H9 (cell line): ENCODE data around the gene ISX. TPM values are rescaled to one million over a fixed set of nuclear protein-coding genes. Genes with fewer than 3 reads are reported as not detected.

Source experiments
- DNase-seq: peaks from one replicate; pipeline ENCODE4 v3.0.0-alpha.2; 2017
- H2AFZ ChIP-seq: one replicate; pipeline ENCODE4 v1.6.1; 2013; ENCODE audit warnings: mild to moderate bottlenecking, low read length, control low read depth, moderate library complexity
- H2AK5ac ChIP-seq: 2 replicates; pipeline ENCODE4 v1.6.1; 2013; ENCODE audit warnings: low read length, control low read depth, mixed read lengths; ENCODE audit not compliant: insufficient read length
- H2BK120ac ChIP-seq: one replicate; pipeline ENCODE4 v1.6.1; 2013; ENCODE audit warnings: low read depth, mild to moderate bottlenecking, low read length, control low read depth, inconsistent platforms; ENCODE audit not compliant: poor library complexity, severe bottlenecking
- H2BK12ac ChIP-seq: 2 replicates; pipeline ENCODE4 v1.6.1; 2013; ENCODE audit warnings: low read length, control low read depth, mixed read lengths, low read depth; ENCODE audit not compliant: insufficient read length
- H2BK15ac ChIP-seq: 2 replicates; pipeline ENCODE4 v1.6.1; 2013; ENCODE audit warnings: low read depth, low read length, control low read depth
- H2BK20ac ChIP-seq: one replicate; pipeline ENCODE4 v1.6.1; 2013; ENCODE audit warnings: low read depth, mild to moderate bottlenecking, low read length, control low read depth, inconsistent platforms; ENCODE audit not compliant: poor library complexity, severe bottlenecking
- H2BK5ac ChIP-seq: 2 replicates; pipeline ENCODE4 v1.6.1; 2013; ENCODE audit warnings: low read length, control low read depth, mixed read lengths; ENCODE audit not compliant: insufficient read length
- H3K14ac ChIP-seq: 2 replicates; pipeline ENCODE4 v1.6.1; 2013; ENCODE audit warnings: low read length, control low read depth; ENCODE audit not compliant: insufficient read depth
- H3K18ac ChIP-seq: 2 replicates; pipeline ENCODE4 v1.6.1; 2013; ENCODE audit warnings: low read depth, mild to moderate bottlenecking, mixed read lengths, low read length, control low read depth; ENCODE audit not compliant: insufficient read length
- H3K23ac ChIP-seq: 2 replicates; pipeline ENCODE4 v1.6.1; 2013; ENCODE audit warnings: low read length, control low read depth, mixed read lengths, low read depth; ENCODE audit not compliant: insufficient read length
- H3K23me2 ChIP-seq: 2 replicates; pipeline ENCODE4 v1.6.1; 2013; ENCODE audit warnings: low read depth, mild to moderate bottlenecking, mixed read lengths, low read length, control low read depth; ENCODE audit not compliant: insufficient read length, poor library complexity, severe bottlenecking
- H3K27ac ChIP-seq: 2 replicates; pipeline ENCODE4 v1.5.1; 2013; ENCODE audit warnings: low read length, control low read depth, mixed read lengths, low read depth; ENCODE audit not compliant: insufficient read length
- H3K27me3 ChIP-seq: 2 replicates; pipeline ENCODE4 v1.6.1; 2013; ENCODE audit warnings: low read length, control low read depth, inconsistent platforms; ENCODE audit not compliant: insufficient read depth
- H3K4ac ChIP-seq: 2 replicates; pipeline ENCODE4 v1.6.1; 2013; ENCODE audit warnings: low read depth, mild to moderate bottlenecking, control low read depth, inconsistent platforms, low read length, moderate library complexity
- H3K4me1 ChIP-seq: 2 replicates; pipeline ENCODE4 v1.6.1; 2013; ENCODE audit warnings: low read length, control low read depth, inconsistent platforms; ENCODE audit not compliant: insufficient read depth
- H3K4me2 ChIP-seq: 2 replicates; pipeline ENCODE4 v1.6.1; 2013; ENCODE audit warnings: low read length, control low read depth, mixed read lengths; ENCODE audit not compliant: insufficient read length, insufficient read depth
- H3K56ac ChIP-seq: 2 replicates; pipeline ENCODE4 v1.6.1; 2013; ENCODE audit warnings: low read depth, mild to moderate bottlenecking, mixed read lengths, low read length, control low read depth; ENCODE audit not compliant: insufficient read length
- H3K79me1 ChIP-seq: 2 replicates; pipeline ENCODE4 v1.6.1; 2013; ENCODE audit warnings: low read depth, mild to moderate bottlenecking, moderate library complexity, low read length, control low read depth, inconsistent platforms; ENCODE audit not compliant: insufficient read depth, poor library complexity, severe bottlenecking
- H3K79me2 ChIP-seq: 2 replicates; pipeline ENCODE4 v1.6.1; 2013; ENCODE audit warnings: low read length, control low read depth, inconsistent platforms; ENCODE audit not compliant: insufficient read depth
- H3K9ac ChIP-seq: 2 replicates; pipeline ENCODE4 v1.6.1; 2013; ENCODE audit warnings: low read length, control low read depth, mixed read lengths; ENCODE audit not compliant: insufficient read length; ENCODE audit errors: extremely low read depth
- H3K9me3 ChIP-seq: one replicate; pipeline ENCODE4 v1.6.1; 2013; ENCODE audit warnings: low read depth, low read length, inconsistent platforms; ENCODE audit not compliant: control insufficient read depth
- H3T11ph ChIP-seq: one replicate; pipeline ENCODE4 v1.6.1; 2013; ENCODE audit warnings: mild to moderate bottlenecking, low read length, control low read depth, inconsistent platforms
- H4K20me1 ChIP-seq: one replicate; pipeline ENCODE4 v1.6.1; 2013; ENCODE audit not compliant: control insufficient read depth, insufficient read length, insufficient read depth
- H4K5ac ChIP-seq: 2 replicates; pipeline ENCODE4 v1.6.1; 2013; ENCODE audit warnings: low read depth, mild to moderate bottlenecking, mixed read lengths, low read length, control low read depth; ENCODE audit not compliant: insufficient read length
- H4K8ac ChIP-seq: replicated peaks from 2 replicates; pipeline ENCODE4 v1.6.1; 2013; ENCODE audit warnings: low read length, control low read depth, mixed read lengths, low read depth; ENCODE audit not compliant: insufficient read length
- H4K91ac ChIP-seq: 2 replicates; pipeline ENCODE4 v1.6.1; 2013; ENCODE audit warnings: low read depth, mild to moderate bottlenecking, moderate library complexity, mixed read lengths, low read length, control low read depth; ENCODE audit not compliant: insufficient read length
- H3K27ac Mint-ChIP-seq, 3 experiments: 2 replicates in 2 of 3; 3 replicates in 1 of 3; pipeline ENCODE4 v1.8.0; 2020 to 2021; ENCODE audit warnings: mixed read lengths in 3 of 3, mild to moderate bottlenecking in 1 of 3, moderate library complexity in 1 of 3
- H3K27me3 Mint-ChIP-seq: 2 replicates; pipeline ENCODE4 v1.8.0; 2021; ENCODE audit warnings: low read depth, mild to moderate bottlenecking, moderate library complexity, mixed read lengths
- H3K36me3 Mint-ChIP-seq, 3 experiments: 2 replicates in 2 of 3; 3 replicates in 1 of 3; pipeline ENCODE4 v1.8.0; 2020 to 2021; ENCODE audit warnings: low read depth in 3 of 3, mixed read lengths in 3 of 3; ENCODE audit not compliant: insufficient read depth in 1 of 3
- H3K4me1 Mint-ChIP-seq, 2 experiments: 2 replicates each; pipeline ENCODE4 v1.8.0; 2020; ENCODE audit warnings: mixed read lengths in 2 of 2
- H3K4me3 Mint-ChIP-seq, 2 experiments: 2 replicates in 1 of 2; 3 replicates in 1 of 2; pipeline ENCODE4 v1.8.0; 2020 to 2021; ENCODE audit warnings: mild to moderate bottlenecking in 2 of 2, mixed read lengths in 2 of 2, moderate library complexity in 1 of 2
- H3K9me3 Mint-ChIP-seq, 2 experiments: 2 replicates in 1 of 2; 3 replicates in 1 of 2; pipeline ENCODE4 v1.8.0; 2020; ENCODE audit warnings: mild to moderate bottlenecking in 2 of 2, mixed read lengths in 2 of 2, moderate library complexity in 1 of 2
- WGBS: extraction: QIAGEN DNeasy Blood & Tissue Kit; methylation state at CpG from one replicate; pipeline ENCODE4 v1.1.7; 2013; ENCODE audit warnings: missing lambda C conversion rate, low lambda C conversion rate, mixed read lengths; ENCODE audit not compliant: insufficient read length; ENCODE audit errors: extremely low coverage; 5-methylcytosine and 5-hydroxymethylcytosine counted together
- total RNA-seq: library from RNA; stranded (reverse); gene quantifications from 2 replicates; pipeline ENCODE4 v1.2.1, GENCODE V29; 2021
- TF ChIP-seq, protein P1 (sequence below): fragments of 200-600 bp; sonication (generic); conservative IDR thresholded peaks from 3 replicates; pipeline ENCODE4 v1.8.0; 2021; ENCODE audit warnings: antibody characterized with exemption, mild to moderate bottlenecking

The ISX gene
- total RNA-seq, 1 experiment from 2014 or later, result not detected

DNA sequence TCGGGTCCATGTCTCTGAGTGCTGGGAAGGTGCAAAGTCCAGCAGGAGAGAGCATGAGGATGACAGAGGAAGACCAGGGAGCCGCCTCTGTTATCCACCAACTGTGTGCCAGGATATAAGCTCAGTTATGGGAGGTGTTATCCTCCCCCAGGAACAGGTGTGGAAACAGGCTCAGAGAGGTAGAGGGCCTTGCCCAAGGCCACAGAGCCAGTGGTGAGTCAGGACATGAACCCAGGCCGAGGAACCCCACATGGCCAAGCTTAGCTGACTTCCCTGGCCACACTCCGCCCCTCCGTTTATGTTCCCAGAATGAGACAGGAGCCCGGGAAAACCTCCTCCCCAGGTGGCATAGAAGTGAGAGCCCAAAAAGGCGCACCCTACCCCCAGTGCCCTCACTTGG, 50.3 kb downstream of the ISX start:
- H4K5ac ChIP-seq, result no peak overlapping the region

More for the DNA sequence above, 50.3 kb downstream of the ISX start:
- H3K79me1 ChIP-seq, result no peaks in the 10 kb centered on the region
- H2BK5ac ChIP-seq, result no peak overlapping the region
- H3K4me1 Mint-ChIP-seq, result peaks cover 4% of the 10 kb centered on the region in 2 experiments; a peak in 2 of 4 replicates
- H3K4me2 ChIP-seq, result no peak overlapping the region
- H4K91ac ChIP-seq, result no peak overlapping the region
- H3K27ac Mint-ChIP-seq, result no peak overlapping the region
- no peak overlapping the region for H2AFZ ChIP-seq
- no peak overlapping the region; the same call in 1 of the 2 replicates for H3K14ac ChIP-seq
- H3K9ac ChIP-seq, result no peak overlapping the region
- H3K18ac ChIP-seq, result no peak overlapping the region
- no peaks in the 10 kb centered on the region for H3K4me1 ChIP-seq
- no peaks in the 10 kb centered on the region for H3K23me2 ChIP-seq
- no peaks in the 10 kb centered on the region for H3K27me3 ChIP-seq
- TF ChIP-seq, protein P1, sequence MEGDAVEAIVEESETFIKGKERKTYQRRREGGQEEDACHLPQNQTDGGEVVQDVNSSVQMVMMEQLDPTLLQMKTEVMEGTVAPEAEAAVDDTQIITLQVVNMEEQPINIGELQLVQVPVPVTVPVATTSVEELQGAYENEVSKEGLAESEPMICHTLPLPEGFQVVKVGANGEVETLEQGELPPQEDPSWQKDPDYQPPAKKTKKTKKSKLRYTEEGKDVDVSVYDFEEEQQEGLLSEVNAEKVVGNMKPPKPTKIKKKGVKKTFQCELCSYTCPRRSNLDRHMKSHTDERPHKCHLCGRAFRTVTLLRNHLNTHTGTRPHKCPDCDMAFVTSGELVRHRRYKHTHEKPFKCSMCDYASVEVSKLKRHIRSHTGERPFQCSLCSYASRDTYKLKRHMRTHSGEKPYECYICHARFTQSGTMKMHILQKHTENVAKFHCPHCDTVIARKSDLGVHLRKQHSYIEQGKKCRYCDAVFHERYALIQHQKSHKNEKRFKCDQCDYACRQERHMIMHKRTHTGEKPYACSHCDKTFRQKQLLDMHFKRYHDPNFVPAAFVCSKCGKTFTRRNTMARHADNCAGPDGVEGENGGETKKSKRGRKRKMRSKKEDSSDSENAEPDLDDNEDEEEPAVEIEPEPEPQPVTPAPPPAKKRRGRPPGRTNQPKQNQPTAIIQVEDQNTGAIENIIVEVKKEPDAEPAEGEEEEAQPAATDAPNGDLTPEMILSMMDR, result no peak
- no peak overlapping the region for H3T11ph ChIP-seq
- no peak overlapping the region for H3K56ac ChIP-seq
- H2BK20ac ChIP-seq, result no peak overlapping the region
- H3K27me3 Mint-ChIP-seq, result peaks cover 21% of the 10 kb centered on the region
- DNase-seq, result no peak
- H3K9me3 ChIP-seq, result no peaks in the 10 kb centered on the region
- no peak overlapping the region for H3K4ac ChIP-seq
- no peak overlapping the region for H2BK15ac ChIP-seq
- no peak overlapping the region for H4K8ac ChIP-seq
- WGBS, result no CpG with 5 or more reads among the region's 7 CpGs
- no peaks in the 10 kb centered on the region for H4K20me1 ChIP-seq
- H2BK120ac ChIP-seq, result no peak overlapping the region
- H3K36me3 Mint-ChIP-seq, result no peaks in the 10 kb centered on the region
- H3K79me2 ChIP-seq, result no peaks in the 10 kb centered on the region
- H3K27ac ChIP-seq, result no peak overlapping the region
- no peak overlapping the region for H2BK12ac ChIP-seq
- H3K9me3 Mint-ChIP-seq, result no peaks in the 10 kb centered on the region
- H3K23ac ChIP-seq, result no peak overlapping the region
- H2AK5ac ChIP-seq, result no peak overlapping the region
- H3K4me3 Mint-ChIP-seq, result no peak overlapping the region
